HepG2 (cell line): Measurements from ENCODE around the gene SLC4A5. TPM values are rescaled to one million over a fixed set of nuclear protein-coding genes. Genes with fewer than 3 reads are reported as not detected.

Source experiments
- ATAC-seq: fragments of 200-7000 bp; cut with Tn5 transposase; 3 replicates; pipeline ENCODE4 v1.9.1; 2020; ENCODE audit warnings: mild to moderate bottlenecking, moderate library complexity
- BruUV-seq: library from RNA; stranded (reverse); fragments of 400-500 nt; replicated peaks from 2 replicates; lab custom pipeline; 2021; lab: Mats Ljungman, UMichigan
- CTCF ChIA-PET: fragments of 300-600 bp; formaldehyde crosslinking; extraction: SDS; loops from one replicate; lab custom pipeline; 2021; ENCODE audit warnings: low total read pairs, inconsistent platforms, low intra/inter-chr PET ratio; lab: Yijun Ruan, JAX
- POLR2A ChIA-PET: fragments of 350-600 bp; sonication (Branson Sonifier 250); formaldehyde crosslinking; loops from one replicate; lab custom pipeline; 2020; ENCODE audit warnings: antibody characterized with exemption, inconsistent platforms; lab: Yijun Ruan, JAX
- DNase-seq: peaks from one replicate; pipeline ENCODE4 v3.0.0-alpha.2; 2015; ENCODE audit warnings: low spot score
- FAIRE-seq: peaks from 3 replicates; lab custom pipeline; 2011; peaks lifted over from hg19 to GRCh38; lab: Jason Lieb, UNC
- H2AFZ ChIP-seq: one replicate; pipeline ENCODE4 v1.6.1; 2011; ENCODE audit warnings: low read length, inconsistent platforms
- H3K27ac ChIP-seq: fragments of 300-600 bp; 3 replicates; pipeline ENCODE4 v1.8.0; 2011; ENCODE audit warnings: mixed run types, mild to moderate bottlenecking, mixed read lengths, low read length, inconsistent platforms; ENCODE audit not compliant: insufficient read depth; ENCODE audit errors: extremely low read length
- H3K27me3 ChIP-seq, 2 experiments: fragments of 200-600 bp in 1 of 2; 2 replicates in 1 of 2; 3 replicates in 1 of 2; pipeline versions ENCODE4 v1.6.0 to v1.8.0; 2011; ENCODE audit warnings: low read length in 2 of 2, mild to moderate bottlenecking in 2 of 2, moderate library complexity in 2 of 2, inconsistent platforms in 1 of 2; ENCODE audit not compliant: insufficient read depth in 2 of 2, control insufficient read depth in 1 of 2
- H3K36me3 ChIP-seq, 2 experiments: fragments of 200-600 bp in 1 of 2; replicated peaks in 1 of 2; 2 replicates in 1 of 2; 3 replicates in 1 of 2; pipeline versions ENCODE4 v1.5.1 to v1.8.0; 2011; ENCODE audit warnings: low read length in 2 of 2, inconsistent platforms in 1 of 2; ENCODE audit not compliant: insufficient read depth in 2 of 2, control insufficient read depth in 1 of 2
- H3K4me1 ChIP-seq: 2 replicates; pipeline ENCODE4 v1.5.1; 2012; ENCODE audit warnings: low read length, inconsistent platforms; ENCODE audit not compliant: insufficient read depth
- H3K4me2 ChIP-seq: 2 replicates; pipeline ENCODE4 v1.6.0; 2011; ENCODE audit warnings: low read depth, low read length, inconsistent platforms
- H3K4me3 ChIP-seq, 3 experiments: fragments of 200-600 bp in 1 of 3; sonication (generic), shearing (Covaris generic) in 1 of 3; replicated peaks in 1 of 3; 2 replicates each; pipeline ENCODE4 v1.5.1; 2011 to 2016; ENCODE audit warnings: low read length in 3 of 3, inconsistent platforms in 2 of 3, low read depth in 2 of 3, mild to moderate bottlenecking in 2 of 3, control low read depth in 1 of 3, mixed read lengths in 1 of 3; ENCODE audit not compliant: insufficient read depth in 1 of 3
- H3K79me2 ChIP-seq: one replicate; pipeline ENCODE4 v1.6.1; 2011; ENCODE audit warnings: low read length, inconsistent platforms; ENCODE audit not compliant: insufficient read depth
- H3K9ac ChIP-seq: 2 replicates; pipeline ENCODE4 v1.6.0; 2011; ENCODE audit warnings: mild to moderate bottlenecking, low read depth, low read length, inconsistent platforms; ENCODE audit not compliant: insufficient read depth
- H3K9me3 ChIP-seq: 2 replicates; pipeline ENCODE4 v1.5.1; 2012; ENCODE audit warnings: mild to moderate bottlenecking, low read length
- H4K20me1 ChIP-seq: 2 replicates; pipeline ENCODE4 v1.6.0; 2011; ENCODE audit warnings: inconsistent platforms, mild to moderate bottlenecking, low read length, moderate library complexity; ENCODE audit not compliant: insufficient read depth
- AKAP8 ChIP-seq: sonication (generic); formaldehyde crosslinking; IDR thresholded peaks from 2 replicates; pipeline ENCODE4 v1.5.1; 2020; ENCODE audit warnings: mild to moderate bottlenecking, missing genetic modification reagents
- EEA1 ChIP-seq: sonication (generic); formaldehyde crosslinking; IDR thresholded peaks from 2 replicates; pipeline ENCODE4 v1.5.1; 2020; ENCODE audit warnings: mild to moderate bottlenecking, missing genetic modification reagents, borderline replicate concordance
- FOXM1 ChIP-seq: sonication (generic); formaldehyde crosslinking; IDR thresholded peaks from 2 replicates; pipeline ENCODE4 v1.5.0; 2020; ENCODE audit warnings: missing genetic modification reagents
- JUNB ChIP-seq: sonication (generic); formaldehyde crosslinking; IDR thresholded peaks from 2 replicates; pipeline ENCODE4 v1.8.0; 2022; ENCODE audit warnings: missing genetic modification reagents, mild to moderate bottlenecking, borderline replicate concordance
- KDM5A ChIP-seq: fragments of 200-600 bp; sonication (generic); IDR thresholded peaks from 2 replicates; pipeline ENCODE4 v1.7.0; 2018; ENCODE audit warnings: antibody characterized with exemption, mild to moderate bottlenecking, low read length, borderline replicate concordance
- MXI1 ChIP-seq: IDR thresholded peaks from 3 replicates; pipeline ENCODE4 v1.6.1; 2012; ENCODE audit warnings: low read depth, low read length, inconsistent platforms, borderline replicate concordance
- PCBP2 ChIP-seq: fragments of 200-400 bp; formaldehyde crosslinking; optimal IDR thresholded peaks from 2 replicates; pipeline ENCODE3; 2018; ENCODE audit warnings: low read length, low read depth; ENCODE audit not compliant: poor library complexity, severe bottlenecking
- RAD21 ChIP-seq: fragments of 450-650 bp; formaldehyde crosslinking; IDR thresholded peaks from 2 replicates; pipeline ENCODE4 v1.5.0; 2020; ENCODE audit warnings: mild to moderate bottlenecking
- ZC3H13 ChIP-seq: sonication (generic); formaldehyde crosslinking; IDR thresholded peaks from 2 replicates; pipeline ENCODE4 v1.8.1; 2023; ENCODE audit warnings: mild to moderate bottlenecking, missing genetic modification reagents, moderate library complexity
- ZNF549 ChIP-seq: sonication (generic); formaldehyde crosslinking; IDR thresholded peaks from 2 replicates; pipeline ENCODE4 v1.5.0; 2020; ENCODE audit warnings: missing genetic modification reagents
- ZNF605 ChIP-seq: sonication (generic); formaldehyde crosslinking; IDR thresholded peaks from 2 replicates; pipeline ENCODE4 v1.8.0; 2022; ENCODE audit warnings: mild to moderate bottlenecking, missing genetic modification reagents
- ZNF768 ChIP-seq: sonication (generic); formaldehyde crosslinking; IDR thresholded peaks from 2 replicates; pipeline ENCODE4 v1.4.0; 2020; ENCODE audit warnings: missing genetic modification reagents
- ZNF773 ChIP-seq: sonication (generic); formaldehyde crosslinking; IDR thresholded peaks from 2 replicates; pipeline ENCODE4 v1.4.0; 2020; ENCODE audit warnings: missing genetic modification reagents, borderline replicate concordance
- ZSCAN25 ChIP-seq: sonication (generic); formaldehyde crosslinking; IDR thresholded peaks from 2 replicates; pipeline ENCODE4 v1.8.0; 2022; ENCODE audit warnings: mild to moderate bottlenecking, missing genetic modification reagents
- WGBS: methylation state at CpG from one replicate; pipeline ENCODE4 v1.1.6; 2017; ENCODE audit warnings: low lambda C conversion rate; 5-methylcytosine and 5-hydroxymethylcytosine counted together
- in situ Hi-C: cut with HindIII; loops from 2 replicates; pipeline ENCODE4 v1.10.0; 2017; ENCODE audit warnings: low pct_unique_long_range_greater_than_20kb; ENCODE audit not compliant: extremely low pct_ligation_motif_present
- intact Hi-C: fragments of 100-400 bp; cut with micrococcal nuclease; formaldehyde crosslinking; loops from one replicate; pipeline ENCODE4 v1.10.0; 2022; ENCODE audit not compliant: unreplicated experiment
- polyA plus RNA-seq, 8 experiments: library from polyadenylated mRNA; depleted of rRNA in 3 of 8; stranded (reverse) in 7 of 8; unstranded in 1 of 8; fragments of >200 nt; fragmentation: Illumina TruSeq in 4 of 8; extraction: Trizol in 4 of 8; gene quantifications; 2 replicates each; pipeline versions ENCODE4 v1.2.1 to v1.2.3, GENCODE V29; 2011 to 2016; ENCODE audit warnings: low read depth in 4 of 8, missing spikeins in 1 of 8, mixed read lengths in 1 of 8; ENCODE audit not compliant: insufficient read depth in 1 of 8
- total RNA-seq, 5 experiments: library from RNA; depleted of rRNA; stranded (reverse); fragments of >200 nt; fragmentation: Illumina TruSeq; extraction: Trizol; gene quantifications; 2 replicates each; pipeline ENCODE4 v1.2.3, GENCODE V29; 2016; ENCODE audit warnings: low read depth in 1 of 5
- TF ChIP-seq, protein P1 (sequence below): sonication (generic); formaldehyde crosslinking; IDR thresholded peaks from 2 replicates; pipeline ENCODE4 v1.4.0; 2020; ENCODE audit warnings: missing genetic modification reagents, borderline replicate concordance
- TF ChIP-seq, protein P2 (sequence below): sonication (generic); formaldehyde crosslinking; IDR thresholded peaks from 2 replicates; pipeline ENCODE4 v1.5.0; 2020; ENCODE audit warnings: missing genetic modification reagents, mild to moderate bottlenecking, borderline replicate concordance
- TF ChIP-seq, protein P3 (sequence below): sonication (generic); formaldehyde crosslinking; IDR thresholded peaks from 2 replicates; pipeline ENCODE4 v1.4.0; 2020; ENCODE audit warnings: missing genetic modification reagents
- TF ChIP-seq, protein P4 (sequence below): sonication (generic); formaldehyde crosslinking; IDR thresholded peaks from 2 replicates; pipeline ENCODE4 v1.4.0; 2020; ENCODE audit warnings: low read depth, mild to moderate bottlenecking, missing genetic modification reagents
- TF ChIP-seq, protein P5 (sequence below): sonication (generic); formaldehyde crosslinking; IDR thresholded peaks from 2 replicates; pipeline ENCODE4 v1.5.0; 2020; ENCODE audit warnings: missing genetic modification reagents

Gene SLC4A5
- total and polyA plus RNA-seq, 2 of the 13 experiments (the other 11 are each of a cell fraction or from before 2014, with no cell fraction given) = 0.50 TPM; not detected in 1

GRCh38 chr2:74381751-74382150 is 38.5 kb upstream of the SLC4A5 start:
- CTCF ChIA-PET = no interaction called here
- TF ChIP-seq, protein P1, sequence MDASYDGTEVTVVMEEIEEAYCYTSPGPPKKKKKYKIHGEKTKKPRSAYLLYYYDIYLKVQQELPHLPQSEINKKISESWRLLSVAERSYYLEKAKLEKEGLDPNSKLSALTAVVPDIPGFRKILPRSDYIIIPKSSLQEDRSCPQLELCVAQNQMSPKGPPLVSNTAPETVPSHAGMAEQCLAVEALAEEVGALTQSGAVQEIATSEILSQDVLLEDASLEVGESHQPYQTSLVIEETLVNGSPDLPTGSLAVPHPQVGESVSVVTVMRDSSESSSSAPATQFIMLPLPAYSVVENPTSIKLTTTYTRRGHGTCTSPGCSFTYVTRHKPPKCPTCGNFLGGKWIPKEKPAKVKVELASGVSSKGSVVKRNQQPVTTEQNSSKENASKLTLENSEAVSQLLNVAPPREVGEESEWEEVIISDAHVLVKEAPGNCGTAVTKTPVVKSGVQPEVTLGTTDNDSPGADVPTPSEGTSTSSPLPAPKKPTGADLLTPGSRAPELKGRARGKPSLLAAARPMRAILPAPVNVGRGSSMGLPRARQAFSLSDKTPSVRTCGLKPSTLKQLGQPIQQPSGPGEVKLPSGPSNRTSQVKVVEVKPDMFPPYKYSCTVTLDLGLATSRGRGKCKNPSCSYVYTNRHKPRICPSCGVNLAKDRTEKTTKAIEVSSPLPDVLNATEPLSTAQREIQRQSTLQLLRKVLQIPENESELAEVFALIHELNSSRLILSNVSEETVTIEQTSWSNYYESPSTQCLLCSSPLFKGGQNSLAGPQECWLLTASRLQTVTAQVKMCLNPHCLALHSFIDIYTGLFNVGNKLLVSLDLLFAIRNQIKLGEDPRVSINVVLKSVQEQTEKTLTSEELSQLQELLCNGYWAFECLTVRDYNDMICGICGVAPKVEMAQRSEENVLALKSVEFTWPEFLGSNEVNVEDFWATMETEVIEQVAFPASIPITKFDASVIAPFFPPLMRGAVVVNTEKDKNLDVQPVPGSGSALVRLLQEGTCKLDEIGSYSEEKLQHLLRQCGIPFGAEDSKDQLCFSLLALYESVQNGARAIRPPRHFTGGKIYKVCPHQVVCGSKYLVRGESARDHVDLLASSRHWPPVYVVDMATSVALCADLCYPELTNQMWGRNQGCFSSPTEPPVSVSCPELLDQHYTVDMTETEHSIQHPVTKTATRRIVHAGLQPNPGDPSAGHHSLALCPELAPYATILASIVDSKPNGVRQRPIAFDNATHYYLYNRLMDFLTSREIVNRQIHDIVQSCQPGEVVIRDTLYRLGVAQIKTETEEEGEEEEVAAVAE (CRISPR knock-in tag) = no peak
- TF ChIP-seq RAD21 (CRISPR knock-in tag) (no peak), ZNF768 (no peak), ZNF773 (CRISPR knock-in tag) (no peak), AKAP8 (no peak), ZSCAN25 (no peak), EEA1 (CRISPR knock-in tag) (no peak), PCBP2 (no peak), KDM5A (no peak), JUNB (CRISPR knock-in tag) (no peak), ZNF605 (CRISPR knock-in tag) (no peak), MXI1 (no peak), ZNF549 (CRISPR knock-in tag) (no peak), ZC3H13 (CRISPR knock-in tag) (no peak), FOXM1 (CRISPR knock-in tag) (no peak)
- TF ChIP-seq, protein P2, sequence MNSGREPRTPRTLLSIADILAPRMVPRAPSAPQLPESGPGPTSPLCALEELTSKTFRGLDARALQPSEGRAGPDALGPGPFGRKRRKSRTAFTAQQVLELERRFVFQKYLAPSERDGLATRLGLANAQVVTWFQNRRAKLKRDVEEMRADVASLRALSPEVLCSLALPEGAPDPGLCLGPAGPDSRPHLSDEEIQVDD = no peak
- TF ChIP-seq, protein P3, sequence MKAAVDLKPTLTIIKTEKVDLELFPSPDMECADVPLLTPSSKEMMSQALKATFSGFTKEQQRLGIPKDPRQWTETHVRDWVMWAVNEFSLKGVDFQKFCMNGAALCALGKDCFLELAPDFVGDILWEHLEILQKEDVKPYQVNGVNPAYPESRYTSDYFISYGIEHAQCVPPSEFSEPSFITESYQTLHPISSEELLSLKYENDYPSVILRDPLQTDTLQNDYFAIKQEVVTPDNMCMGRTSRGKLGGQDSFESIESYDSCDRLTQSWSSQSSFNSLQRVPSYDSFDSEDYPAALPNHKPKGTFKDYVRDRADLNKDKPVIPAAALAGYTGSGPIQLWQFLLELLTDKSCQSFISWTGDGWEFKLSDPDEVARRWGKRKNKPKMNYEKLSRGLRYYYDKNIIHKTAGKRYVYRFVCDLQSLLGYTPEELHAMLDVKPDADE (CRISPR knock-in tag) = no peak
- TF ChIP-seq, protein P4, sequence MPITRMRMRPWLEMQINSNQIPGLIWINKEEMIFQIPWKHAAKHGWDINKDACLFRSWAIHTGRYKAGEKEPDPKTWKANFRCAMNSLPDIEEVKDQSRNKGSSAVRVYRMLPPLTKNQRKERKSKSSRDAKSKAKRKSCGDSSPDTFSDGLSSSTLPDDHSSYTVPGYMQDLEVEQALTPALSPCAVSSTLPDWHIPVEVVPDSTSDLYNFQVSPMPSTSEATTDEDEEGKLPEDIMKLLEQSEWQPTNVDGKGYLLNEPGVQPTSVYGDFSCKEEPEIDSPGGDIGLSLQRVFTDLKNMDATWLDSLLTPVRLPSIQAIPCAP = no peak
- TF ChIP-seq, protein P5, sequence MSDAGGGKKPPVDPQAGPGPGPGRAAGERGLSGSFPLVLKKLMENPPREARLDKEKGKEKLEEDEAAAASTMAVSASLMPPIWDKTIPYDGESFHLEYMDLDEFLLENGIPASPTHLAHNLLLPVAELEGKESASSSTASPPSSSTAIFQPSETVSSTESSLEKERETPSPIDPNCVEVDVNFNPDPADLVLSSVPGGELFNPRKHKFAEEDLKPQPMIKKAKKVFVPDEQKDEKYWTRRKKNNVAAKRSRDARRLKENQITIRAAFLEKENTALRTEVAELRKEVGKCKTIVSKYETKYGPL (CRISPR knock-in tag) = no peak

More at GRCh38 chr2:74381751-74382150, 38.5 kb upstream of the SLC4A5 start:
- H3K9me3 ChIP-seq = no peaks in the 10 kb centered on the region
- ATAC-seq = no peak
- peaks cover 26% of the 10 kb centered on the region for H3K4me1 ChIP-seq
- DNase-seq = no peak
- H3K79me2 ChIP-seq = peaks cover 68% of the 10 kb centered on the region
- no peak overlapping the region for H3K27ac ChIP-seq
- no peaks in the 10 kb centered on the region for H3K27me3 ChIP-seq
- FAIRE-seq = no peak
- peaks cover 14 to 40% of the 10 kb centered on the region in 2 experiments for H3K36me3 ChIP-seq
- H4K20me1 ChIP-seq = peaks cover 14% of the 10 kb centered on the region; the same call in 1 of the 2 replicates
- no peak overlapping the region for H2AFZ ChIP-seq
- in situ Hi-C loops = no loop called here
- H3K4me2 ChIP-seq = no peak overlapping the region
- H3K4me3 ChIP-seq = no peak overlapping the region
- BruUV-seq = no TSS peak
- WGBS = 93% methylated on average over 3 of the region's 3 CpGs
- POLR2A ChIA-PET = interaction anchor here (2.2 kb wide), 1 partner anchor 10 kb away, joined by 10 read pairs; no protein-coding TSS in a partner anchor
- intact Hi-C loops = no loop called here
- no peak overlapping the region for H3K9ac ChIP-seq
